Transverse colon (tissue), 4 donors: Measurements from ENCODE around the gene APOB.

ENCODE experiments used
- CTCF ChIP-seq, 5 experiments: fragments of 200-600 bp in 3 of 5; fragments of 450-650 bp in 2 of 5; sonication (generic) in 3 of 5; IDR thresholded peaks; 1 replicate in 2 of 5; 2 replicates in 3 of 5; pipeline ENCODE4 v1.5.1; 2016 to 2017; ENCODE audit warnings: antibody characterized with exemption in 5 of 5, inconsistent platforms in 3 of 5, mild to moderate bottlenecking in 2 of 5, moderate library complexity in 1 of 5
- POLR2A ChIP-seq: fragments of 450-650 bp; IDR thresholded peaks from one replicate; pipeline ENCODE4 v1.6.1; 2016; ENCODE audit warnings: antibody characterized with exemption, mild to moderate bottlenecking, moderate library complexity
- POLR2AphosphoS5 ChIP-seq, 3 donors: sonication (generic); formaldehyde crosslinking; IDR thresholded peaks; one replicate each; pipeline ENCODE4 v1.6.1; 2016; ENCODE audit warnings: antibody characterized with exemption in 3 of 3

- TF ChIP-seq CTCF (IDR thresholded peaks at IDR 0.05), result no peak
- no peak for TF ChIP-seq POLR2AphosphoS5 (IDR thresholded peaks at IDR 0.05)
- TF ChIP-seq POLR2A, result no peak
Observed at GRCh38 chr2:21015281-21015645, 28.6 kb downstream of the APOB start.
